H9 (cell line): ENCODE data around the gene TTLL9. TPM values are rescaled to one million over a fixed set of nuclear protein-coding genes. Genes with fewer than 3 reads are reported as not detected.

Source experiments
- DNase-seq: peaks from one replicate; pipeline ENCODE4 v3.0.0-alpha.2; 2017
- H2AFZ ChIP-seq: one replicate; pipeline ENCODE4 v1.6.1; 2013; ENCODE audit warnings: mild to moderate bottlenecking, low read length, control low read depth, moderate library complexity
- H2AK5ac ChIP-seq: 2 replicates; pipeline ENCODE4 v1.6.1; 2013; ENCODE audit warnings: low read length, control low read depth, mixed read lengths; ENCODE audit not compliant: insufficient read length
- H2BK120ac ChIP-seq: one replicate; pipeline ENCODE4 v1.6.1; 2013; ENCODE audit warnings: low read depth, mild to moderate bottlenecking, low read length, control low read depth, inconsistent platforms; ENCODE audit not compliant: poor library complexity, severe bottlenecking
- H2BK12ac ChIP-seq: 2 replicates; pipeline ENCODE4 v1.6.1; 2013; ENCODE audit warnings: low read length, control low read depth, mixed read lengths, low read depth; ENCODE audit not compliant: insufficient read length
- H2BK15ac ChIP-seq: 2 replicates; pipeline ENCODE4 v1.6.1; 2013; ENCODE audit warnings: low read depth, low read length, control low read depth
- H2BK20ac ChIP-seq: one replicate; pipeline ENCODE4 v1.6.1; 2013; ENCODE audit warnings: low read depth, mild to moderate bottlenecking, low read length, control low read depth, inconsistent platforms; ENCODE audit not compliant: poor library complexity, severe bottlenecking
- H2BK5ac ChIP-seq: 2 replicates; pipeline ENCODE4 v1.6.1; 2013; ENCODE audit warnings: low read length, control low read depth, mixed read lengths; ENCODE audit not compliant: insufficient read length
- H3K14ac ChIP-seq: 2 replicates; pipeline ENCODE4 v1.6.1; 2013; ENCODE audit warnings: low read length, control low read depth; ENCODE audit not compliant: insufficient read depth
- H3K18ac ChIP-seq: 2 replicates; pipeline ENCODE4 v1.6.1; 2013; ENCODE audit warnings: low read depth, mild to moderate bottlenecking, mixed read lengths, low read length, control low read depth; ENCODE audit not compliant: insufficient read length
- H3K23ac ChIP-seq: 2 replicates; pipeline ENCODE4 v1.6.1; 2013; ENCODE audit warnings: low read length, control low read depth, mixed read lengths, low read depth; ENCODE audit not compliant: insufficient read length
- H3K23me2 ChIP-seq: 2 replicates; pipeline ENCODE4 v1.6.1; 2013; ENCODE audit warnings: low read depth, mild to moderate bottlenecking, mixed read lengths, low read length, control low read depth; ENCODE audit not compliant: insufficient read length, poor library complexity, severe bottlenecking
- H3K27ac ChIP-seq: 2 replicates; pipeline ENCODE4 v1.5.1; 2013; ENCODE audit warnings: low read length, control low read depth, mixed read lengths, low read depth; ENCODE audit not compliant: insufficient read length
- H3K27me3 ChIP-seq: 2 replicates; pipeline ENCODE4 v1.6.1; 2013; ENCODE audit warnings: low read length, control low read depth, inconsistent platforms; ENCODE audit not compliant: insufficient read depth
- H3K4ac ChIP-seq: 2 replicates; pipeline ENCODE4 v1.6.1; 2013; ENCODE audit warnings: low read depth, mild to moderate bottlenecking, control low read depth, inconsistent platforms, low read length, moderate library complexity
- H3K4me1 ChIP-seq: 2 replicates; pipeline ENCODE4 v1.6.1; 2013; ENCODE audit warnings: low read length, control low read depth, inconsistent platforms; ENCODE audit not compliant: insufficient read depth
- H3K4me2 ChIP-seq: 2 replicates; pipeline ENCODE4 v1.6.1; 2013; ENCODE audit warnings: low read length, control low read depth, mixed read lengths; ENCODE audit not compliant: insufficient read length, insufficient read depth
- H3K56ac ChIP-seq: 2 replicates; pipeline ENCODE4 v1.6.1; 2013; ENCODE audit warnings: low read depth, mild to moderate bottlenecking, mixed read lengths, low read length, control low read depth; ENCODE audit not compliant: insufficient read length
- H3K79me1 ChIP-seq: 2 replicates; pipeline ENCODE4 v1.6.1; 2013; ENCODE audit warnings: low read depth, mild to moderate bottlenecking, moderate library complexity, low read length, control low read depth, inconsistent platforms; ENCODE audit not compliant: insufficient read depth, poor library complexity, severe bottlenecking
- H3K79me2 ChIP-seq: 2 replicates; pipeline ENCODE4 v1.6.1; 2013; ENCODE audit warnings: low read length, control low read depth, inconsistent platforms; ENCODE audit not compliant: insufficient read depth
- H3K9ac ChIP-seq: 2 replicates; pipeline ENCODE4 v1.6.1; 2013; ENCODE audit warnings: low read length, control low read depth, mixed read lengths; ENCODE audit not compliant: insufficient read length; ENCODE audit errors: extremely low read depth
- H3K9me3 ChIP-seq: one replicate; pipeline ENCODE4 v1.6.1; 2013; ENCODE audit warnings: low read depth, low read length, inconsistent platforms; ENCODE audit not compliant: control insufficient read depth
- H3T11ph ChIP-seq: one replicate; pipeline ENCODE4 v1.6.1; 2013; ENCODE audit warnings: mild to moderate bottlenecking, low read length, control low read depth, inconsistent platforms
- H4K20me1 ChIP-seq: one replicate; pipeline ENCODE4 v1.6.1; 2013; ENCODE audit not compliant: control insufficient read depth, insufficient read length, insufficient read depth
- H4K5ac ChIP-seq: 2 replicates; pipeline ENCODE4 v1.6.1; 2013; ENCODE audit warnings: low read depth, mild to moderate bottlenecking, mixed read lengths, low read length, control low read depth; ENCODE audit not compliant: insufficient read length
- H4K8ac ChIP-seq: replicated peaks from 2 replicates; pipeline ENCODE4 v1.6.1; 2013; ENCODE audit warnings: low read length, control low read depth, mixed read lengths, low read depth; ENCODE audit not compliant: insufficient read length
- H4K91ac ChIP-seq: 2 replicates; pipeline ENCODE4 v1.6.1; 2013; ENCODE audit warnings: low read depth, mild to moderate bottlenecking, moderate library complexity, mixed read lengths, low read length, control low read depth; ENCODE audit not compliant: insufficient read length
- H3K27ac Mint-ChIP-seq, 3 experiments: 2 replicates in 2 of 3; 3 replicates in 1 of 3; pipeline ENCODE4 v1.8.0; 2020 to 2021; ENCODE audit warnings: mixed read lengths in 3 of 3, mild to moderate bottlenecking in 1 of 3, moderate library complexity in 1 of 3
- H3K27me3 Mint-ChIP-seq: 2 replicates; pipeline ENCODE4 v1.8.0; 2021; ENCODE audit warnings: low read depth, mild to moderate bottlenecking, moderate library complexity, mixed read lengths
- H3K36me3 Mint-ChIP-seq, 3 experiments: 2 replicates in 2 of 3; 3 replicates in 1 of 3; pipeline ENCODE4 v1.8.0; 2020 to 2021; ENCODE audit warnings: low read depth in 3 of 3, mixed read lengths in 3 of 3; ENCODE audit not compliant: insufficient read depth in 1 of 3
- H3K4me1 Mint-ChIP-seq, 2 experiments: 2 replicates each; pipeline ENCODE4 v1.8.0; 2020; ENCODE audit warnings: mixed read lengths in 2 of 2
- H3K4me3 Mint-ChIP-seq, 2 experiments: 2 replicates in 1 of 2; 3 replicates in 1 of 2; pipeline ENCODE4 v1.8.0; 2020 to 2021; ENCODE audit warnings: mild to moderate bottlenecking in 2 of 2, mixed read lengths in 2 of 2, moderate library complexity in 1 of 2
- H3K9me3 Mint-ChIP-seq, 2 experiments: 2 replicates in 1 of 2; 3 replicates in 1 of 2; pipeline ENCODE4 v1.8.0; 2020; ENCODE audit warnings: mild to moderate bottlenecking in 2 of 2, mixed read lengths in 2 of 2, moderate library complexity in 1 of 2
- CTCF ChIP-seq: fragments of 200-600 bp; sonication (generic); conservative IDR thresholded peaks from 3 replicates; pipeline ENCODE4 v1.8.0; 2021; ENCODE audit warnings: antibody characterized with exemption, mild to moderate bottlenecking
- WGBS: extraction: QIAGEN DNeasy Blood & Tissue Kit; methylation state at CpG from one replicate; pipeline ENCODE4 v1.1.7; 2013; ENCODE audit warnings: missing lambda C conversion rate, low lambda C conversion rate, mixed read lengths; ENCODE audit not compliant: insufficient read length; ENCODE audit errors: extremely low coverage; 5-methylcytosine and 5-hydroxymethylcytosine counted together
- total RNA-seq: library from RNA; stranded (reverse); gene quantifications from 2 replicates; pipeline ENCODE4 v1.2.1, GENCODE V29; 2021

The TTLL9 gene
- total RNA-seq, 1 experiment from 2014 or later = 0.20 TPM

GRCh38 chr20:31866221-31866620, 4.2 kb upstream of the TTLL9 start:
- Histone ChIP-seq H3K4me1 (peaks cover 3% of the 10 kb centered on the region; the same call in 1 of the 2 replicates), H2BK120ac (no peak overlapping the region), H2BK5ac (no peak overlapping the region), H3K4me2 (no peak overlapping the region), H2BK15ac (no peak overlapping the region), H3K56ac (no peak overlapping the region), H4K5ac (no peak overlapping the region), H3K79me1 (no peaks in the 10 kb centered on the region), H3K79me2 (no peaks in the 10 kb centered on the region), H2AFZ (no peak overlapping the region), H3K9ac (no peak overlapping the region), H2BK20ac (no peak overlapping the region), H3T11ph (no peak overlapping the region), H3K18ac (no peak overlapping the region), H3K27ac (no peak overlapping the region), H3K23ac (no peak overlapping the region), H3K9me3 (no peaks in the 10 kb centered on the region), H4K8ac (no peak overlapping the region), H3K4ac (no peak overlapping the region), H4K20me1 (no peaks in the 10 kb centered on the region), H3K14ac (no peak overlapping the region), H3K23me2 (peaks cover 17% of the 10 kb centered on the region), H2AK5ac (no peak overlapping the region), H4K91ac (no peak overlapping the region), H2BK12ac (no peak overlapping the region), H3K27me3 (peaks cover 15% of the 10 kb centered on the region; the same call in 1 of the 2 replicates)
- DNase-seq = no peak
- no CpG with 5 or more reads among the region's 3 CpGs for WGBS
- H3K36me3 Mint-ChIP-seq = no peaks in the 10 kb centered on the region; a peak in 1 of 7 replicates
- no peak overlapping the region for H3K4me3 Mint-ChIP-seq
- H3K27me3 Mint-ChIP-seq = peaks cover 56% of the 10 kb centered on the region
- no peaks in the 10 kb centered on the region for H3K9me3 Mint-ChIP-seq
- no peak overlapping the region for H3K27ac Mint-ChIP-seq
- H3K4me1 Mint-ChIP-seq = peaks cover 30 to 45% of the 10 kb centered on the region in 2 experiments
- no peak for TF ChIP-seq CTCF
